HG03175 (cell line): ENCODE measurements around the gene NYAP2.

Source experiments
- ATAC-seq: cut with Tn5 transposase; IDR thresholded peaks from one replicate; pipeline ENCODE4 v1.9.1; 2021; ENCODE audit warnings: mild to moderate bottlenecking, moderate library complexity; ENCODE audit not compliant: unreplicated experiment

NYAP2 gene

DNA sequence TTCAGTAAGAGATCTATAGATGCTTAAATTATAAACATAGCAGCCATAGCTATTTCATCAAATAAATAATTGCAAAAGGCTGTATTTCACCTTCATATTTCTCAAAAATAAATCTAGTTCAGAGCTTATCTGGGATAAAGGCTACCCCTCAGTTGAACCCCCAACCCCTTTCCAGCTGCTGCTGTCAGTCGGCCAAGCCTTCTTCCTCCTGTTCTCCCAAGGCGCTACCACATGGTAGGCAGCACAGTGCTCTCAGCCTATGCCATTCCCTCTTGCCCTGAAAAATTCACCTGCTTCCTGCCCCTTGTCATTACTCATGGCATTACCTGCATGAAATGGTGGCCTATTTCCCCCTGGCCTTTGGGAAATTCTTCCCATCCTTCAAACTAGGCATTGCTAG lies 136.5 kb downstream of the NYAP2 start:
- ATAC-seq: no peak

DNA sequence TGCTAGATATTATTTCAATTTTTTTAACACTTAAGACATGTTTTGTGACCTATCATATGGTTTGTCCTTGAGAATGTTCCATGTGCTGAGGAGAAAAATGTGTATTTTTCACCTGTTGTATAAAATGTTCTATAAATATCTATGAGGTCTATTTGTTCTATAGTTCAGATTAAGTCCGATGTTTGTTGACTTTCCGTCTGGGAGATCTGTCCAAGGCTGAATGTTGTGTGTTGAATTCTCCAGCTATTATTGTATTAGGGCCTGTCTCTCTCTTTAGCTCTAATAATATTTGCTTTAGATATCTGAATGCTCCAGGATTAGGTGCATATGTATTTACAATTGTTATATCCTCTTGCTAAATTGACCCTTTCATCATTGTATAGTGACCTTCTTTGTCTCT lies 144.1 kb downstream of the NYAP2 start:
- ATAC-seq: no peak

DNA sequence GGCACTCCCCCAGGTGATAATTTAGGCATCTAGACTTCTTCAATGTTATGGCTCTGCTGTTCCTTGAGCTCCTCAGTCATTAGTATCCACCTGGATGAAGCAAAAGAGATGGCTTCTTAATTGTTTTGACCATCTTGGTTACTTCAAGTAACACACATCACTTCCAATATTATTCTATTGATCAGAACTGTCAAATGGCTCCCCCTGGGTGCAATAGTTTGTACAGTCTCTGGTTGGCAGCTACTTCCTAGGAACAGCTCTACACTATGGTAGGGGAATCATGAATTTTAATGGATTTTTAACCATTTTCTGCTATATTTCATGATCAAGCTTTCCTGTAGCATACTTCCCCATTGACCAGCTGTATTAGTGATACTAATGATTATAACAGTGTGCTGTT lies 157.0 kb downstream of the NYAP2 start:
- ATAC-seq: no peak

DNA sequence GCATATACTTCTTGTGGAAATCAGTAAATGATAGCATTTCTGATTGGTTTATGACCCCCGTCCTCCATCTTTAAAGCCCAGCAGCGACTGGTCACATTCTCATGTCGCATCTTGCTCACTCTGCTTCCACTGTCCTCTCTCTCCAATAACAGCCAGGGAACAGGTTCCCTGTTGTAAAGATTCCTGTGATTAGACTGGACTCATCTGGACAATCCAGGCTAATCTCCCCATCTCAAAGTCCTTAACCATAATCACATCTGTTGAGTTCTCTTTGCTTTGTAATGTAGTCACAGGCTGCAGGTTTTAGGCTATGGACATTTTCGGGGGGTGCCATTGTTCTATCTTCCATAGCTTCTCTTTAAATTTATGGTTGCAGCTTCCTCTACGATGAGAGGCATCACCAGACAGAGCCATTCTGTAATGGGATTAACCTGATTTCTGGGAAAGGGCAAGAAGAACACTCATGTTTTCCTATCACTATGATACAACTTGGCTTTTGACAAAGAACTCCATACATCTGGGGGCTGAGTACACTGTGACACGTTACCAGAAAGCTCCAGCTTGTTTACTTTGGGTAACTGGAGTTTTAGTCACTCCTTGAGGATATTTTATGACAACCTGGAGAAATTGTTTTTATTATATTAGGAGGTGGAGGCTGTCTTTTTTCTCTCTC lies 159.0 kb downstream of the NYAP2 start:
- no peak for ATAC-seq

DNA sequence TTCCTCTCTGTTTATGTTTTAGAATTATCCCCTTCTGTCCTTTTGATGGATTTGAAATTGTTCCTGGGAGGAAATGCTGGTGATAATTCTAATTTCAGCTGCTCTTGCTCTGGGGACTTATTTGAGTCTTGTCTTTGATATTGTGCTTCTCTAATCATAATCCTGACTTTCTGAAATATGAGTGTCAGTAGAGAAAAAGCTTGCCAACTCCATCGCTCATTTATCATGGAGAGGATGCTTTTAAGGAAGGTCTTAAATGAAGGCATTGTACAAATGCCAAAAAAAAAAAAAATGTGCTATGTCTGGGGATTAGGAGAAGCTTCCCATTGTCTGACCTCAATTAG lies 159.5 kb downstream of the NYAP2 start:
- no peak for ATAC-seq

DNA sequence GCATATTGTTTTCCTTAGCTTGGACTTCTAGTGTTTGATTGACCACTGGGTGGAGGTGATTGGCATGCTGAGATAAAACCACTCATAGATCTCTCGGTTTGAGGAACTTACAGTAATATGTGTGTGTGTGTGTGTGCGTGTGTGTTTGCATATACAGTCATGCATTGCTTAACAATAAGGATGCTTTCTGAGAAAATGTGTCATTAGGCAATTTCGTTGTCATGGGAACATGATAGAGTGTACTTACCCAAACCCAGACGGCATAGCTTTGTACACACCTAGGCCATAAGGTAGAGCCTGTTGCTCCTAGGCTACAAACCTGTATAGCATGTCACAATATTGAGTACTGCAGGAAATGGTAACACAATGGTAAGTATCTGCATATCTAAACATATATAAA lies 167.3 kb downstream of the NYAP2 start:
- ATAC-seq: no peak

DNA sequence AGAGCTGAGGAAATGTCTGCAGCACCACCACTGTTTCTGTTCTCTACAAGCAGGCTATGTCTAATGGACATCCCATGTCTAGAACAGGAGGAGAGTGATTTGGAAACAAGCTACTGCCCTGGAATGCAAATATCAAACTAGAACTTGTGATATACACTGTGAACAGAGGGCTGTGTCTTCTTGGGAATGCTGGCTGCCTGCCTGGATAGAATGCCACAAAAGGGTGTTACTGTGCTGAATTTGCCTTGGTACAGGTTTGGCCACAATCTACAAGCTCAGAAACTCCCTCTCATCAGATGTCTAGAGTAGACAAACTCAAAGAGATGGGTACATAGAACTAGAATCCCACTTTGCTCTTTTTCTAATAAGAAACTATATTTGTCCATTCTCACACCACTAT lies 170.5 kb downstream of the NYAP2 start:
- no peak for ATAC-seq

DNA sequence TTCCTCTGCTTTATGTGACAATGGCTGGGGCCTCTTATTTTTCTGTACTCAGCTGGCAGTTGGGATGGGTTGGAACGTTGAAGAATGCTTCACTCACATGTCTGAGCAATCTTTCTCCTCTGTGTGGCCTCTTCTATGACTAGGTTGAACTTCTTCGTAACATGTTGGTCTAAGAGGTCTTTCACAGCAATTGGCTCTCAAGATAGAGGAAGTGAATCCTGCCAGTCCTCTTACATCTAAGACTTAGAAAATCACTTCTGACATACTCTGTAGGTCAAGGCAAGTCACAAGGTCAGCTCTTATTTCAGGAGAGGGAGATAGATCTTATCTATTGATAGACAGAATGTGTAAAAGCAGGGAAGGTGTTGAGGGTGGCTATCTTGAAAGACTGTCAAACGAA lies 174.1 kb downstream of the NYAP2 start:
- no peak for ATAC-seq

DNA sequence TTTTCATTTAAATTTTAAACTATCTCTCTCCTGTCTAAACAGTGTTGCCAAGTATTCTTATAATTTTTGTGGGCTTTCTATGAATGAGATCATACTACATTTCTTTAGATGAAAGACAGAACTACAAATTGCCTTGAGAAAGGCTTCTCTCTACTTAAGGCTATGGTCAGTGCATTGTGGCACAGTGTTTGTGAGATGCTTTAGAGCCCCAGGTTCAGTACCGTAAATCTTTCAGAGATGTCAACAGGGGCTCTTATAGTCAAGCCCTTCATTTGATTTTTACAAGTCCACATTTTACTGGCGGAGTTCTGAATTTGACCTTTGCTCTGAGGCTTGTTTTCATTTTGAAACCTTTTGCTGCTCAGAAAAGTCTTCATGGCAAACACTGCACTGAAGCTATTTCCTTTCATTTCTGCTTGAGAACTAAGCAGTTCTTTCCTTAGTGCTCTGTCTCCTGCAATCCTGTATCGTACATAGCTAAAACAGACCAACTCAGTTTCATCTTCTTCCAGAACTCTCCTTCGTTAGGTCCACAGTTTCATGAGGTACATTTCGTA lies 175.2 kb downstream of the NYAP2 start:
- no peak for ATAC-seq

DNA sequence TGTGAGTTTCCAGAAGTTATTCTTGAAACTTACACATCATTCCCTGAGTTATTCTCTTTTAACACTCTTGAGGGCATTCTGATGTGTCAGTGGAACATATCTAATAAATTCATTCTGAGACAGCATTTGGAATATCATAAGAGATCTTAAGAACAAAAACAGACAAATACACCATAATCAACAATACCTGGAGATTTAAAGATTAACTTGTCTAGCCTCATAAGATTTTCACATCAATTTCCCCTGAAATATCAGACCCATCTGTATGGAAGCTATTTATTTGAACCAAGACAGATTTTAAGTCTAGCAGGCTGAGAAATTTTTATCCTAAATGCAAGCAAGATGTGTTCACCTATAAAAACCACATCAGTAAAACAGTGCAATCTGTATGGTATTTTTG lies 181.6 kb downstream of the NYAP2 start:
- ATAC-seq: no peak

DNA sequence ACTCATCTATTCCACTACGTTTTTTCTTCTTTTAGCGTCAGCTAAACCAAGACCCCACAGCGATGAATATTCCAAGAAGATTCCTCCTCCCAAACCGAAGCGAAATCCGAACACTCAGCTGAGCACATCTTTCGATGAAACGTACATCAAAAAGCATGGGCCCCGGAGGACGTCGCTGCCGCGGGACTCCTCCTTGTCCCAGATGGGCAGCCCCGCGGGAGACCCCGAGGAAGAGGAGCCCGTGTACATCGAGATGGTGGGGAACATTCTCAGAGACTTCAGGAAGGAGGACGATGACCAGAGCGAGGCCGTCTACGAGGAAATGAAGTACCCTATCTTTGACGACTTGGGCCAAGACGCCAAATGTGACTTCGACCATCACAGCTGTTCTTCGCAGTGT lies 182.4 kb downstream of the NYAP2 start:
- no peak for ATAC-seq

DNA sequence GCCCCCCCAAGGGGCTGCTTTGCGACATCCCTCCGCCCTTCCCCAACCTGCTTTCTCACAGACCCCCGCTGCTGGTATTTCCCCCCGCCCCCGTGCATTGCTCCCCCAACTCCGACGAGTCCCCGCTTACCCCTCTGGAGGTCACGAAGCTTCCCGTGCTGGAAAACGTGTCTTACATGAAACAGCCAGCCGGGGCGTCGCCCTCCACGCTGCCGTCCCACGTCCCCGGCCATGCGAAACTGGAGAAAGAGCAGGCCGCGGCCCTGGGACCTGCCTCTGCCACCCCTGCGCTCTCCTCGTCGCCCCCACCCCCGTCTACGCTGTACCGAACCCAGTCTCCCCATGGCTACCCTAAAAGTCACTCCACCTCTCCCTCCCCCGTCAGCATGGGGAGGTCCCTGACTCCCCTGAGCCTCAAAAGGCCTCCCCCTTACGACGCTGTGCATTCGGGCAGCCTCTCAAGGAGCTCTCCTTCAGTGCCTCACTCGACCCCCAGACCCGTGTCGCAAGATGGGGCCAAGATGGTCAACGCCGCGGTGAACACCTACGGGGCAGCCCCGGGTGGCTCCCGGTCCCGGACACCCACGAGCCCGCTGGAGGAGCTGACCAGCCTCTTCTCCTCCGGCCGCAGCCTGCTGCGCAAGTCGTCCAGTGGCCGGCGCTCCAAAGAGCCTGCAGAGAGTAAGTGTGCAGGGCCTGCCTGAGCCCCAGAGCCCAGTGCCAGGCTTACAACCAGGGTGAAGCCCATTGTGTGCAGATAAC lies 183.0 kb downstream of the NYAP2 start:
- ATAC-seq: no peak

DNA sequence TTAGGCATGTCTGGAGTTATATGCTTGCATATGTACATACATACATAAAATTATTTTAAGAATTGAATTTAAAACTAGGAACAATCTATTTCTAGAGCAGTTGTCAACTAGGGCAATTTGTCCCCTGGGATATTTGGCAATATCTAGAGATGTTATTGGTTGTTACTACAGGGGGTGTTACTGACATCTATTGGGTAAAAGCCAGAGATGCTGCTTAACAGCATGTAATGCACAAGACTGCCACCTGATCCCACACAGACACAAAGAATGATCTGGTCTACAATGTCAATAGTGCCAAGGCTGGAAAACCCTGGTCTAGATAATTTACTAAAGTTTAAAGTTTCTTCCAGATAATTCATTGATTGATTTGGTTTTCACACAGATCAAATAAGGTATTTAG lies 185.3 kb downstream of the NYAP2 start:
- no peak for ATAC-seq

DNA sequence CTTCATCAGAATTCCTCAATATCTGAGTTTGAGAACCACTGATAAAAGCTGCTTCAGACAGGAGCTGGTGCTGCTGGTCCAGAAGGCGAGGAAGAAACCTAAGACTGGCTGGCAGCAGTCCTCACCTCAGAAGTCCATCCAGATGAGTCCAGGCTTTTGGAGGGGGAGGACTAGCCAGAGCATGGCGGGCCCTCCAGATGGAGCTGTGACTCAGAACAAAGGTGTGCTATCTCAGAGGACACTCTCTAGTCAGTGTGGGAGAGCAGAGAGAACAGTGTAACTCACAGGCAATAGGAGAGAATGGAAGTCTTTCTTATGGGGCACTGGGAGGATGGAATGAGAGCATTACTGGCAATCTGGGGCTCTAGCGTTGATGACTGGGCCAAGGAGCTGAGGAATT lies 191.4 kb downstream of the NYAP2 start:
- ATAC-seq: no peak

DNA sequence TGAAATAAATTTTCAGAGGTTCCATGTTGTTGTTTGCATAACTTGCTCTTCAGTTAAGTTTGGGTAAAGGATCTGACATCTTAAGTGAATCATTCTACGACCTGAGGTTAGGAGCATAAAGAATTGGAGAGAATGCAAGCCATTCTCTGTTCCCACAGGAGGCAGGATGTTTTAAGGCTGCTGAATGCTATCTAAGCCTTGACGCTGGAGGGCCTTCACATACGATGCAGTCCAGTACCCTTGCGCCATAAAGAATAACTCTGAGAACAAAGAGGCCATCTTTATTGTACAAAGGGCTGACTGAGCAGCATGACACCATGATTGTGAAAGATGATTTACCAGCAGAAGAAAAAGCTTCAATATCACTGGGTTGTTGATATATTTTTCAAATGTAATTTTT lies 198.4 kb downstream of the NYAP2 start:
- ATAC-seq: no peak

DNA sequence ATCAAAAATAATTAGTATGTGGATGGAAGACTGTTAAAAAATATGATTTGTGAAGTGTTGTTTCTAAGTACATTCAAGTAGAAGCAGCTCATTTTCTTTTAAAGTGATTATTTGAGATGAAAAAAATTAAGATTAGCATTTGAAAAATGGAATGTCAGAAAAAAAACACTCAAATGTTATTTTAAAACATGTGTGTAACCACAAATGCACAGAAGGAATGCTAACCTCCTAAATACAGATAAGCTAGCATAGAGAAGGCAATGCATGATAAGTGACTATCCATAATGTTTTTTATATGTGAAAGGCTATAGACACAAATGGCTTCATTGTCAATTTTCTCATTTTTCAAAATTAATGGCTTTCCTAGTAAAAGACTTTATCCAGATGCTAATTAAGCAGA lies 198.9 kb downstream of the NYAP2 start:
- no peak for ATAC-seq

DNA sequence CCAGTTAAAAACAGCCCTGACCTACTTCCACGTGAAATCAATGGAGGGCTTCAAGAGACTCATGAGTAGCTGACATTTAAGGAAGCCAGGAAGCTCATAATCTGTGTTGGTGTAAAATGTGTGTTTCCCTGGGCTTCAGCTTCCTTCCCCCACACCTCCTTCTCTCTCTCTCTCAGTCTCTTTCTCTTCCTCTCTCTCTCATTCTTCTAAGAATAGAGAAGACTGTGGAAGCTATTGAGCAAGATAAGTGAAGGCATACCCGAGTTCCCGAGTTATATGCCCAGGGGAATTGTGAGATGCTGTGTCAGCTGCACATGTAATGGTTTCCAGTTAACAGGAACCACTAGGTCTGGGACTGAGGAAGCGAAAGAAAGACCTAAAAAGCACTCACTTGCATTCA lies 199.4 kb downstream of the NYAP2 start:
- ATAC-seq: no peak

DNA sequence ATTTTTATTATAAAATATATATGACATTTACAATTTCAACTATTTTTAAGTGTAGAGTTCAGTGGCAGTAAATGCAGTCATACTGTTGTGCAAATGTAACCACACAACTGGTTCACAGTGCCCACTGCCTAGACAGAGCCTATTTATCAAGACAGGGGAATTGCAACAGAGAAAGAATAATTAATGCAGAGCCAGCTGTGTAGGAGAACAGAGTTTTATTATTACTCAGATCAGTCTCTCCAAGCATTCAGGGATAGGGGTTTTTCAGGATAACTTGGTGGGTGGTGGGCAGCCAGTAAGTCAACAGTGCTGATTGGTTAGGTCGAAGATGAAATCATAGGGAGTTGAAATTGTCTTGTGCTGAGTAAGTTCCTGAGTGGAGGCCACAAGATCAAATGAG lies 200.3 kb downstream of the NYAP2 start:
- ATAC-seq: no peak

DNA sequence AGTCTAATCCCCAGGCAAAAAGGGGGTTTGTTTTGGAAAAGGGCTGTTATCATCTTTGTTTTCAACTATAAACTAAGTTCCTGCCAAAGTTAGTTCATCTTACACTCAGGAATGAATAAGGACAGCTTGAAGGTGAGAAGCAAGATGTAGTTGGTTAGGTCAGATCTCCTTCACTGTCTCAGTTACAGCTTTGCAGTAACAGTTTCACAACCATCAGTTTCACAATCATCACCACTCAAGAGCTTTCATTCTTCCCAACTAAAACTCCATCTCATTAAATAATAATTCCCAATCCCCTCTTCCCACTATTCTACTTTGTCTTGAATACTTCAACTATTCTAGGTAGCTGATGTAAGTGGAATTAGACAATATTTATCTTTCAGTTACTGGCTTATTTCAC lies 200.9 kb downstream of the NYAP2 start:
- no peak for ATAC-seq

DNA sequence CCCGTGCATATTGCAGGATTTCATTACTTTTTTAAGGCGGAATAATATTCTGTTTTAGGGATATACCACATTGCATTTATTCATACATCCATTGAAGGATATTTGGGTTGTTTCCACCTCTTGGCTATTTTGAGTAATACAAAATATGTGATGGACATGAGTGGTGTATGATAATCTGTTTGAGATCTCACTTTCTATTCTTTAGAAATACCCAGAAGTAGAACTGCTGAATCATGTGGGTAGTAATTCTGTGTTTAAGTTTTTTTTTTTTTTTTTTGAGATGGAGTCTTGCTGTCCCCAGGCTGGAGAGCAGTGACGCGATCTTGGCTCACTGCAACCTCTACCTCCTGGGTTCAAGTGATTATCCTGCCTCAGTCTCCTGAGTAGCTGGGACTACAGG lies 201.4 kb downstream of the NYAP2 start:
- ATAC-seq: no peak

DNA sequence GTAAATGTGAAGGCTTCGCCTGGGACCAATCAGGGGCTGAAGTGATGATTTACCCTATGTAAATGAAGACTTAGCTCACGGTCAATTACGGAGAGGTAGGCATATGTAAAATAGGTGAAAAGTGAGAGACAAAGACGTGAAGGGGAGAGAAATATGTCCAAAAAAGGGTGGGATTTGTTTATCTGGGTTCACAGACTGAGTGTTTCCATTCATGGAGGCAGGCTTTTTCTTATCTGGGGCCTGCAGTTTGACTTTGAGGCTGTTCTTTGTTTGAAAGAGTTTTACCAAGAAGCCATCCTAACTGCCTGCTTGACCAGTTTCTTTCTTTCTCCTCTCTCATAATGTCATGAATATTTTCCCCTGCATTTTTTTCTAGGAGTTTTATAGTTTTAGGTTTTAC lies 202.7 kb downstream of the NYAP2 start:
- no peak for ATAC-seq

DNA sequence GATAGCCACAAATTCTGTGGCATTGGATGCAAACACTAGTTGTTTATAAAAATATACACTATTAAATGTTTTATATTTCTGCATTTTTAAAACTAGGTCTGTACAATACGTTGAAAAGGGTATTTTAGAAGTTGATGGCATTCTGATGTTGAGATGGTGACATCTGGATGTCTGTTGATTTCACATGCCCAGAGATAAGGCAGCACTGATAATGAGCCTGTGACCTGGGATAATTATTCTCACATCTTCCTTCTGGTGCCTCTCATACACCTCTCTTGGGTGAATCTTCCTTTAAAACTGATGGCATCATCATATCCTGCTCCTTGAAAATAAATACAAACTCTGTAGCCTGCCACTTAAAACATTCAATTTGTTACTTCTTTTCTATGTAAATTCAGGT lies 208.6 kb downstream of the NYAP2 start:
- ATAC-seq: no peak

DNA sequence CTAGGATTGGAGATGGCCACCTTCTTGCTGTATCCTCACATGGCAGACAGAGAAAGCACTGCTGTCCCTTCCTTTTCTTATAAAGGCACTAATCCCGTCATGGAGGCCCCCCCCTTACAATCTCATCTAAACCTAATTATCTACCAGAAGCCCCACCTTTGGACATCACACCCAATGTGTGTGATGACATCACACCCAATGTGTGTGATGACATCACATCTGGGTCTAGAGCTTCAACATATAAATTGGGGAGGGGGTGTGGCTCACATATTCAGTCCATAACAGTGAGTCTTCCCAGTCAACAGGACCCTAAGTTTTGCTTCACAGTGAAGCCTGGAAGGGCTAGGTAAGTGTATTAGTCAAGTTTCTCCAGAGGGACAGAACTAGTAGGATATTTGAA lies 213.1 kb downstream of the NYAP2 start:
- no peak for ATAC-seq
